ENCODE data around the gene NTSR1.

- TF ChIP-seq CTCF (IDR thresholded peaks at IDR 0.05): no peak
- TF ChIP-seq POLR2A (IDR thresholded peaks at IDR 0.05): no peak
Measured at GRCh38 chr20:62777528-62777830, 68.8 kb downstream of the NTSR1 start.

Data from right lobe of liver (tissue), 4 donors.